IMR-90 (cell line): ENCODE data around the gene NKRF. TPM values are rescaled to one million over a fixed set of nuclear protein-coding genes. Genes with fewer than 3 reads are reported as not detected.

Experiments used
- ATAC-seq: fragments of 200-7000 bp; cut with Tn5 transposase; 2 replicates; pipeline ENCODE4 v1.9.1; 2020; ENCODE audit warnings: low read depth, mild to moderate bottlenecking, moderate library complexity
- BruUV-seq: library from RNA; stranded (reverse); fragments of 400-500 nt; replicated peaks from 2 replicates; lab custom pipeline; 2021; lab: Mats Ljungman, UMichigan
- CTCF ChIA-PET: fragments of 300-600 bp; formaldehyde crosslinking; extraction: SDS; loops from one replicate; lab custom pipeline; 2021; ENCODE audit warnings: antibody characterized with exemption; lab: Yijun Ruan, JAX
- POLR2A ChIA-PET: fragments of 300-600 bp; sonication (Branson Sonifier 250); formaldehyde crosslinking; loops from one replicate; lab custom pipeline; 2022; ENCODE audit warnings: antibody characterized with exemption; ENCODE audit not compliant: unreplicated experiment; lab: Charles Lee
- DNase-seq: peaks from one replicate; pipeline ENCODE4 v3.0.0; 2013
- H2AFZ ChIP-seq: replicated peaks from 2 replicates; pipeline ENCODE3; 2013; ENCODE audit warnings: low read length, mild to moderate bottlenecking; ENCODE audit not compliant: poor library complexity
- H2AK5ac ChIP-seq: 2 replicates; pipeline ENCODE4 v1.6.1; 2013; ENCODE audit warnings: low read depth, low read length, inconsistent platforms
- H2AK9ac ChIP-seq: replicated peaks from 2 replicates; pipeline ENCODE3; 2013; ENCODE audit warnings: mild to moderate bottlenecking, low read depth, low read length, moderate library complexity; ENCODE audit not compliant: poor library complexity
- H2BK120ac ChIP-seq: 2 replicates; pipeline ENCODE4 v1.6.1; 2013; ENCODE audit warnings: low read depth, low read length, inconsistent platforms
- H2BK15ac ChIP-seq: 3 replicates; pipeline ENCODE4 v1.6.1; 2013; ENCODE audit warnings: low read depth, low read length, inconsistent platforms
- H2BK20ac ChIP-seq: 2 replicates; pipeline ENCODE4 v1.6.1; 2013; ENCODE audit warnings: low read depth, mild to moderate bottlenecking, inconsistent platforms, low read length, moderate library complexity
- H2BK5ac ChIP-seq: 2 replicates; pipeline ENCODE4 v1.6.1; 2013; ENCODE audit warnings: mild to moderate bottlenecking, low read depth, low read length, inconsistent platforms; ENCODE audit not compliant: poor library complexity, severe bottlenecking
- H3K14ac ChIP-seq: replicated peaks from 2 replicates; pipeline ENCODE4 v1.6.1; 2013; ENCODE audit warnings: low read depth, low read length, inconsistent platforms
- H3K18ac ChIP-seq: 2 replicates; pipeline ENCODE4 v1.6.1; 2013; ENCODE audit warnings: low read depth, low read length, control low read depth
- H3K23ac ChIP-seq: 2 replicates; pipeline ENCODE4 v1.6.1; 2013; ENCODE audit warnings: low read depth, low read length, inconsistent platforms
- H3K27ac ChIP-seq: 2 replicates; pipeline ENCODE4 v1.5.1; 2013; ENCODE audit warnings: mild to moderate bottlenecking, control low read depth, low read length; ENCODE audit not compliant: insufficient read depth
- H3K27me3 ChIP-seq: 2 replicates; pipeline ENCODE4 v1.6.1; 2013; ENCODE audit warnings: low read length; ENCODE audit not compliant: control insufficient read depth, insufficient read depth
- H3K36me3 ChIP-seq: 2 replicates; pipeline ENCODE4 v1.6.1; 2013; ENCODE audit warnings: low read length, mixed read lengths; ENCODE audit not compliant: control insufficient read depth, insufficient read depth
- H3K4ac ChIP-seq: 2 replicates; pipeline ENCODE4 v1.6.1; 2013; ENCODE audit warnings: low read depth, low read length, inconsistent platforms
- H3K4me1 ChIP-seq: 2 replicates; pipeline ENCODE4 v1.6.1; 2013; ENCODE audit warnings: low read length, mixed read lengths; ENCODE audit not compliant: control insufficient read depth, insufficient read depth
- H3K4me2 ChIP-seq: 2 replicates; pipeline ENCODE4 v1.6.1; 2013; ENCODE audit warnings: low read depth, mild to moderate bottlenecking, control low read depth, low read length, moderate library complexity
- H3K4me3 ChIP-seq: 2 replicates; pipeline ENCODE4 v1.5.1; 2013; ENCODE audit warnings: low read depth, mild to moderate bottlenecking, control low read depth, low read length, moderate library complexity; ENCODE audit not compliant: insufficient read depth
- H3K56ac ChIP-seq: 2 replicates; pipeline ENCODE4 v1.6.1; 2013; ENCODE audit warnings: low read length, inconsistent platforms; ENCODE audit not compliant: insufficient read depth; ENCODE audit errors: extremely low read depth
- H3K79me1 ChIP-seq, 2 experiments: 2 replicates each; pipeline ENCODE4 v1.6.1; 2013; ENCODE audit warnings: low read length in 2 of 2, inconsistent platforms in 1 of 2, low read depth in 1 of 2
- H3K9ac ChIP-seq: 2 replicates; pipeline ENCODE4 v1.6.1; 2013; ENCODE audit warnings: low read depth, low read length, control low read depth
- H3K9me1 ChIP-seq: 2 replicates; pipeline ENCODE4 v1.6.1; 2013; ENCODE audit warnings: low read length, inconsistent platforms; ENCODE audit not compliant: insufficient read depth
- H3K9me3 ChIP-seq: 2 replicates; pipeline ENCODE4 v1.6.1; 2013; ENCODE audit warnings: low read length; ENCODE audit not compliant: control insufficient read depth, insufficient read depth
- H4K20me1 ChIP-seq: 2 replicates; pipeline ENCODE4 v1.6.1; 2013; ENCODE audit warnings: low read length, inconsistent platforms; ENCODE audit not compliant: insufficient read depth
- H4K5ac ChIP-seq: 2 replicates; pipeline ENCODE4 v1.6.1; 2013; ENCODE audit warnings: mild to moderate bottlenecking, low read depth, low read length, control low read depth
- H4K8ac ChIP-seq, 2 experiments: 2 replicates each; pipeline ENCODE4 v1.6.1; 2013; ENCODE audit warnings: low read depth in 2 of 2, low read length in 2 of 2, control low read depth in 1 of 2, inconsistent platforms in 1 of 2
- H4K91ac ChIP-seq: 2 replicates; pipeline ENCODE4 v1.6.1; 2013; ENCODE audit warnings: low read depth, low read length, inconsistent platforms; ENCODE audit not compliant: insufficient read depth
- NFE2L2 ChIP-seq: fragments of 150-350 bp; IDR thresholded peaks from 2 replicates; pipeline ENCODE4 v1.6.1; 2016; ENCODE audit warnings: low read depth, mild to moderate bottlenecking, low read length
- WGBS, 2 experiments: methylation state at CpG; one replicate each; pipeline versions ENCODE4 v1.1.5 to v1.1.7; 2013; ENCODE audit warnings: missing lambda C conversion rate in 2 of 2; ENCODE audit not compliant: insufficient read length in 1 of 2; ENCODE audit errors: extremely low coverage in 2 of 2; 5-methylcytosine and 5-hydroxymethylcytosine counted together
- dilution Hi-C: fragments of 300-500 bp; cut with HindIII; formaldehyde crosslinking; loops from one replicate; pipeline ENCODE4 v1.14.3; 2018; ENCODE audit warnings: low sequenced_read_pairs; ENCODE audit not compliant: unreplicated experiment
- in situ Hi-C: fragments of 300-500 bp; cut with MboI; formaldehyde crosslinking; loops from 3 replicates; pipeline ENCODE4 v1.14.3; 2019; ENCODE audit warnings: low sequenced_read_pairs, inconsistent platforms, mixed read lengths
- intact Hi-C: fragments of 100-400 bp; cut with micrococcal nuclease; formaldehyde crosslinking; loops from 2 replicates; pipeline ENCODE4 v1.10.0; 2022
- polyA plus RNA-seq, 3 experiments: library from polyadenylated mRNA; depleted of rRNA; stranded (reverse); fragments of >200 nt; gene quantifications; 2 replicates each; pipeline ENCODE4 v1.2.3, GENCODE V29; 2012; ENCODE audit warnings: low replicate concordance in 1 of 3
- total RNA-seq: library from RNA; depleted of rRNA; stranded (reverse); fragments of >200 nt; gene quantifications from 2 replicates; pipeline ENCODE4 v1.2.3, GENCODE V29; 2012
- TF ChIP-seq, protein P1 (sequence below): conservative IDR thresholded peaks from 2 replicates; pipeline ENCODE4 v1.5.1; 2012; ENCODE audit warnings: mild to moderate bottlenecking, low read depth, low read length, improper control_type of control experiment

NKRF gene
- total and polyA plus RNA-seq, 2 of the 4 experiments (the other 2 are of a cell fraction) = 2.2 to 4.1 TPM

- no peak overlapping the region for H3K56ac ChIP-seq
- dilution Hi-C loops = no loop called here
- H4K91ac ChIP-seq = no peak overlapping the region
- TF ChIP-seq, protein P1, sequence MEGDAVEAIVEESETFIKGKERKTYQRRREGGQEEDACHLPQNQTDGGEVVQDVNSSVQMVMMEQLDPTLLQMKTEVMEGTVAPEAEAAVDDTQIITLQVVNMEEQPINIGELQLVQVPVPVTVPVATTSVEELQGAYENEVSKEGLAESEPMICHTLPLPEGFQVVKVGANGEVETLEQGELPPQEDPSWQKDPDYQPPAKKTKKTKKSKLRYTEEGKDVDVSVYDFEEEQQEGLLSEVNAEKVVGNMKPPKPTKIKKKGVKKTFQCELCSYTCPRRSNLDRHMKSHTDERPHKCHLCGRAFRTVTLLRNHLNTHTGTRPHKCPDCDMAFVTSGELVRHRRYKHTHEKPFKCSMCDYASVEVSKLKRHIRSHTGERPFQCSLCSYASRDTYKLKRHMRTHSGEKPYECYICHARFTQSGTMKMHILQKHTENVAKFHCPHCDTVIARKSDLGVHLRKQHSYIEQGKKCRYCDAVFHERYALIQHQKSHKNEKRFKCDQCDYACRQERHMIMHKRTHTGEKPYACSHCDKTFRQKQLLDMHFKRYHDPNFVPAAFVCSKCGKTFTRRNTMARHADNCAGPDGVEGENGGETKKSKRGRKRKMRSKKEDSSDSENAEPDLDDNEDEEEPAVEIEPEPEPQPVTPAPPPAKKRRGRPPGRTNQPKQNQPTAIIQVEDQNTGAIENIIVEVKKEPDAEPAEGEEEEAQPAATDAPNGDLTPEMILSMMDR = no peak
- no peak for TF ChIP-seq NFE2L2
- DNase-seq (no peak), ATAC-seq (no peak)
- no peak overlapping the region for H2AK5ac ChIP-seq
- H3K4ac ChIP-seq = no peak overlapping the region
- H4K20me1 ChIP-seq = no peaks in the 10 kb centered on the region
- H3K4me3 ChIP-seq = no peak overlapping the region
- H2AK9ac ChIP-seq = no peak overlapping the region
- H2BK15ac ChIP-seq = no peak overlapping the region
- H4K5ac ChIP-seq = no peak overlapping the region
- H3K27ac ChIP-seq = no peak overlapping the region
- H3K27me3 ChIP-seq = no peaks in the 10 kb centered on the region
- H3K18ac ChIP-seq = no peak overlapping the region
- H3K36me3 ChIP-seq = peaks cover 8% of the 10 kb centered on the region
- no peak overlapping the region for H3K14ac ChIP-seq
- POLR2A ChIA-PET = no interaction called here
- intact Hi-C loops = no loop called here
- no peaks in the 10 kb centered on the region for H3K9me3 ChIP-seq
- H2BK120ac ChIP-seq = no peak overlapping the region
- no peaks in the 10 kb centered on the region for H3K4me1 ChIP-seq
- no peak overlapping the region for H2BK5ac ChIP-seq
- no peaks in the 10 kb centered on the region for H3K9me1 ChIP-seq
- no peak overlapping the region for H3K23ac ChIP-seq
- H3K79me1 ChIP-seq = no peaks in the 10 kb centered on the region
- CTCF ChIA-PET = no interaction called here
- no peak overlapping the region for H3K9ac ChIP-seq
- H2AFZ ChIP-seq = no peak overlapping the region
- no peak overlapping the region for H2BK20ac ChIP-seq
- no peak overlapping the region for H3K4me2 ChIP-seq
- H4K8ac ChIP-seq = no peak overlapping the region
- in situ Hi-C loops = no loop called here
- no CpG with 5 or more reads among the region's 1 CpG for WGBS, 2 experiments
- no TSS peak for BruUV-seq
Observed at GRCh38 chrX:119635799-119636198, 29.6 kb upstream of the NKRF start.
